Measurements from ENCODE around the gene VPS37B.
"Not testable (repeated sequence)": the region's sequence is repeated elsewhere in the genome, so short reads cannot be mapped to it uniquely, and the experiment has no call there.

The VPS37B gene

DNA sequence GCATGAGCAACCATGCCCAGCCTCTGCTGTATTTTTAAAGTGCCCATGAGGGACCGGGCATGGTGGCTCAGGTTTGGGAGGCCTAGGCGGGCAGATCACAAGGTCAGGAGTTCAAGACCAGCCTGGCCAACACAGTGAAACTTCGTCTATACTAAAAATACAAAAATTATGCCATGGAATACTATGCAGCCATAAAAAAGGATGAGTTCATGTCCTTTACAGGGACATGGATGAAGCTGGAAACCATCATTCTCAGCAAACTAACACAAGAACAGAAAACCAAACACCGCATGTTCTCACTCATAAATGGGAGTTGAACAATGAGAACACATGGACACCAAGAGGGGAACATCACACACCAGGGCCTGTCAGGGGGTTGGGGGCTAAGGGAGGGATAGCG is 9.3 kb upstream of the VPS37B start:
- DNase-seq: not testable (repeated sequence)

DNA sequence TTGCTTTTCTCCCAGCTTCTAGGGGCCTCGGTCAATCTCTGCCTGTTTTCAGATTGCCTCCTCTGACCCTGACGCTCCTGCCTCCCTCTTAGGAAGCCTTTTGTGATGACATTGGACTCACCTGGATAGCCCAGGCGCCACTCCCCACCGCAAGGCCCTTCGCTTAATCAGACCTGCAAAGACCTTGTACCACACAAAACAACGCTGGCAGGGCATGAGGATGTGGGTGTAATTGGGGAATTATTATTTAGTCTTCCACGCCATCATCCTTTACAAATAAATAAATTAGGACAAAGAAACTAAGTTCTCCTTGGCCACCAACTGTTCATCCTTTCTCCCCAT is 7.7 kb upstream of the VPS37B start:
- DNase-seq: no peak

DNA sequence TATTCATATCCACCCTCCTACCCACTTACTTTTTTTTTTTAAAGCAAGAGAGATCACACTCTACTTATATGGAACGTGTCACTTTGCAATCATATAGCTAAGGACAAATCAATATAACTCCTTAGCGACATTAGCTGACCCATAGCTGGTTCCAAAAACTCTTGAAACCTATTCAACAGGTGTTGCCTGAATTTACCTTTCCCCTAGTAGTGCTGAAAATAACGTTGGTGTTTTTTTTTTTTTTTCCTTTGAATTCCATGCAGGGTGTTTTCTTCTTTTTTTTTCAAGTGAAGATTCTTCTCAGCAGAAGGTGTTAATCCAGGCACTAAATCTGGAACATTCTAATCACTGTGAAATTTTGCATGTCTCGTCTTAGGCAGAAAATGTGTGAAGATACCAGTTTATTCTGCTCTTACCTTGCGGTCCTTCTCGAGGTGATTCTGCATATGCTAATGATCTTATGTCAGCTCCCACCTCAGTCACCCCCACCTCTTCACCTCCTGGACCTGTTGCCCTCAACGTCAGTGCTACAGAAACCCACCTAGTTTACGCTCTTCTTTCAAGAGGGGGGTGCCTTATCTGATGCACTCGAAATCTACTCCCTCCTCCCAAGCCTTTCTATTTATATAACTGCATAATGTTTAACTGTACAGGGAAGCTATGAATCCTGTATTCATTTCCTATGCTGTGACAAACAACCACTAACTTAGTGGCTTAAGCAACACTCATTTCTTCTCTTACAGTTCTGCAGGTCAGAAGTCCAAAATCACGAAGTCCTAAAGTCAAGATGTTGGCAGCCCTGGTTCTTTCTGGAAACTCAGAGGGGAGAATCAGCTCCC is 7.1 kb upstream of the VPS37B start:
- DNase-seq: no peak

DNA sequence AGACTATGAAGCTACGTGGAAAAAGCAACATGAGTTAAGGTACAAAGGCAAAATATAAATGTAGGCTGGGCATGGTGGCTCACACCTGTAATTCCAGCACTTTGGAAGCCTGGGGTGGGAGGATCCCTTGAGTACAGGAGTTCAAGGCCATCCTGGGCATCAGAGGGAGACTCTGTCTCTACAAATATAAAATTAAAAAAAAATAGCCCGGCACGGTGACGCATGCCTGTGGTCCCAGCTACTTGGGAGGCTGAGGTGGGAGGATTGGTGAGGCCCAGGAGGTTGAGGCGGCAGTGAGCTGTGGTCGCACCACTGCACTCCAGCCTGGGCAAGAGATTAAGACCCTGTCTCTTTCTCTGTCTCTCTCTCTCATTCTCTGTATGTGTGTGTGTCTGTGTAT is 4.0 kb upstream of the VPS37B start:
- DNase-seq: no peak

DNA sequence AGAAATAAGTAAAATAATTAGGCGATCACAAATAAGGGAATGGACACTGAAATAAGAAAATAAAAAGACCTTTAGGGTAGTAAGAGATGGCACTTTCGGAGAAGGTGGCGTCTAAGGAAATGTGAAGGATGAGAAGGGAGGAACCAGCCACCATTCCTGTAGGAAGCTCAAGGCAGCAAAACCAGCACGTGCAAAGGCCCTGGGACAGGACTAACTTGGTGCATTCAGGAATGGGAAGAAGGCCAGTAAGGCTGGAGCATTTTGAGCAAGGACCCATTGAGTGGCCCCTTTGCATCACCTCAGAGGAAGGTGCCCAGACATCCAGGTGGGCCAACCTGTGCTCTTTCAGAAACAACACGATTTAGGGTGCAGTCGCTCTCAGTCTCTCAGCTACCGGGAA is 738 bp upstream of the VPS37B start:
- no peak for DNase-seq

DNA sequence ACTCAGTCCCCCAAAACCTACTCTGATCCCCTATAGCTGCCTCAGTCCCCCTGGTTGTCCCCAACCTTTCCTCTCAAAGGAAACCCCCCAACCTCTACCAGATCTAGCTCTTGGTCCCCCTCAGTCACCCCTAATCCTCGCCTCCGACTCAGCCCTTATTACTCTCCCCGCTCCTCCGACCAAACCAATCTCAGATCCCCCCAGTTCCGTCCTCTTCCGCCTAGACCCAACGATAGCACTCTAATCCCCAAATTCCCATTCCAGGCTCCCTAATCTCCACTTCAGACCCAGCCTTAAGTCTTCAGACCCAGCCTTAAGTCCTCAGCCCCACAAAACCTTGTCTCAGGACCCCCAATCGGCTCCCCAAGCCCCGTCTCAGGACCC is 612 bp downstream of the VPS37B start:
- no peak for DNase-seq

DNA sequence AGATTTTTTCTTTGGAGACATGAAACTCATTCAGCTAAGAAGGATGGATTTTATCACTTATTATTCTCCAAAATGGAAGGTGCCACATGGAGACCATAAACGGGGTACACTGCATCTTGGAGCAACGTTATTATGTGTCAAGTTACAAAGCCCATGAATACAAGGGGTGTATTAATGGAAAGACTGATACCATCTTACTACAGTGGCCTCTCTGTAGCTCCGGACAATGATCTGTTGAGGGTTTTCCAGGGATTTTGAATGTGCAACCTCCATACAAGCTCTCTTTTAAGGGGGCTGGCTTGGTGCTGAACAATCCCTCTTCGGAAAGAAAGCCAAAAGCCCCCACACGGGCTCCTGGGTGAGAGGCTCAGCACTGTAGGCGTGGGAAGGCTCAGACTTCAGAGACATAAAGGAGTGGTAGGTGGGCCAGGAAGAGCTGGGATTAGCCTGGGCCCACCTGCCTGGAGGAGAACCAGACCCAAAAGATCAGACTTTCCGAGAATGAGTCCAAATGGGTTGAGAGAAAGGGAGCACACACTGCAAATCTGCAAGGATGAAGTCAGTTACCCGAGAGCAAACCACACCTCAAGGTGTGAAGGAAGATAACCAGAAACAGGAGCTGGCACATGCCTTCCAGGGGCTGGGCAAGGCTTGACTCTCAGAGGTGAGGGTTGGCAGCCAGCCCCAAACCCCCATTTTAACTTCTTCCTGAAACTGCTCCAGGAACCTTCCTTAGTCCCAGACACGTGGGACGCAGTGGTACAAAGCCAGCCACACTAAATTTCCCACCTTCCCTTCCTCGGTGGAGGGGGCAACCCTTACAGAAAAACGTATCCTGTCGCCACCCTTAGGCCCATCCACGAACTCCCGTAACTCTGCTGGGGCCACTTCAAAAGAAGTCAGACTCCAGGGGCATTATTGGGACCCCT is 1.5 kb downstream of the VPS37B start:
- no peak for DNase-seq

DNA sequence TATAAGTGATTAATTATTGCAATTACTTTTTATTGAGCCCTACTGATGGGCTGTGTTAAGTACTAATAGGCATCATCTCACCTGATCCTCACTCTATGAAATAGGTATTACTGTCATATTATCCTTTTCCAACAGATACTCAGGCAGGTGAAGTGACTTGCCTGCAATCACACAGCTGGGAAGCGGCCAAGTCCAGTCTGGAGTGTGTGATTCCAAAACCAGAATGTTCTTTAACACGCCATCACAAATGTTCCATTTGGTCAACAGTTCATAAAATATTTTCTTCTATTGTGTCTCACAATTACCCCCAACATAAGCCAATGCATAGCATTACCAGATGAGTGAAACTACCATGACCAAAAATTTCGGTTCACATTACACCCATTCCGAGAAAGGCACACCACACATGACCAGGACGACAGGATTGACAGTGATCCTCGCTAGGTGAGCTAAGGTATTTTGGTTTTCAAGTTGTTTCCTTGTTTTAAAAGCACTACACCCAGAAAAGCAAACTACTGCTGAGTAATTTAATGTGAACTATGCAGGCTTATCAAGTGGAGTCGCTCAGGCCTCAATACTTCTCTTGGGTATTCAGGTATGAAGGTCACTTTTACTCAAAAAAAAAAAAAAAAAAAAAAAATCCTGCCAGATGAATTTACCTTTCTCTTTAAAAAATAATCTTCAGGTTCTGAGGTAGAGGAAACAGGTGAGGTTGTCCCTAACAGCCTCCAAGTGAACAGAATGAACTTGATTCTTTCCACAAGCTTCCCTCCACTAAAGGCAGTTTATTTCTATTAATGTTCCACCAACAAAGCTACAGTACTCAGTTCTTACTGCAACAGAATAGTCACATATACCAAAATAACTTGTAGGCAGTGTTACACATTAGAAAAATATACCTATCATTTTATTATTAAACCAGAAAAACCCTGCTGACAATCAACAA is 2.4 kb downstream of the VPS37B start:
- peak; percentile 45 for DNase-seq

DNA sequence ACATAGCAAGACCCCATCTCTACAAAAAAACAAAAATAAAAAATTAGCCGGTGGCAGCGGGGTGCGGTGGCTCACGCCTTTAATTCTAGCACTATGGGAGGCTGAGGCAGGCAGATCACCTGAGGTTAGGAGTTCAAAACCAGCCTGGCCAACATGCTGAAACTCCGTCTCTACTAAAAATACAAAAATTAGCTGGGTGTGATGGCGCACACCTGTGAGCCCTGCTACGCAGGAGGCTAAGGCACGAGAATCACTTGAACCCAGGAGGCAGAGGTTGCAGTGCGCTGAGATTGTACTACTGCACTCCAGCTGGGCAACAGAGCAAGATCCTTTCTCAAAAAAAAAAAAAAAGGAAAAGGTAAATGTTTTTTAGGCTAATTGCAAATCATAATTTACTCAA is 3.2 kb downstream of the VPS37B start:
- DNase-seq: not testable (repeated sequence)

DNA sequence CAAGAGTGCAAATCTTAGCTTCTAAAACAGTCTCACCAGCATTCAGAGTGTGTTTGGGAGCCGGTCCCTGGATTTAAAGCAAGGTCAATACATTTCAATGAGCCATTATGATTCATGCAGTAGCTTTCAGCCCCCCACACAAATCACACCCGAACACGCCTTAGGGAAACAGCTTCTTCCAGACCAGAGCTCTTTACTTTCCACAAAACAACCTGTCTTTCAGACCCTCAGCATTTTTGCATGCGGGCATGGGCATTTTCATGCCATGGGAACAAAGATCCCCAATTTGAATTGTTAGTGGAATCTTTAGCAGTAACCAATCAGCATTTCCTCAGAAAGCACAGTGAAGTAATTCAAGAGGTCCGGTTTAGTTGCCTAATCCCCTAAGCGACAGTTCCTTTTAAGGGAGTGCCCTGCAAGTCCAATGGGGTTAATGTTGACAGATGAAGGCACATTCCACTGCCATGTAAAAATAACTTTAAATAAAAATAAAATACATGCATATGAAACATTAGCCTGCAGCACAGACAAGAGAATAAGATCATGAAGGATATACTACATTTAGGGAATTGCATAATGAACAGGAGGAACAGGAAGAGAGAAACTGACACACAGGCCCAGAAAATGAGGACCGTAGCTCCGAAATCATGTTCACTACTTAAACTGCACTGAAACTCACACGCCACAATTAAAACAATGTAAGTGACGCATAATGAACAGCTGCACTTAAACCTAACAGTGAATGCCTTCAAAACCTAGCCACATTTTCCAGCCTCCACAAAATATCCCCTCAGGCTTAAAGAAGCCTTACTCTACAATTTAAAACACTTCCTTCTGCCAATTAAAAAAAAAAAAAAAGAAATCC is 4.0 kb downstream of the VPS37B start:
- no peak for DNase-seq

DNA sequence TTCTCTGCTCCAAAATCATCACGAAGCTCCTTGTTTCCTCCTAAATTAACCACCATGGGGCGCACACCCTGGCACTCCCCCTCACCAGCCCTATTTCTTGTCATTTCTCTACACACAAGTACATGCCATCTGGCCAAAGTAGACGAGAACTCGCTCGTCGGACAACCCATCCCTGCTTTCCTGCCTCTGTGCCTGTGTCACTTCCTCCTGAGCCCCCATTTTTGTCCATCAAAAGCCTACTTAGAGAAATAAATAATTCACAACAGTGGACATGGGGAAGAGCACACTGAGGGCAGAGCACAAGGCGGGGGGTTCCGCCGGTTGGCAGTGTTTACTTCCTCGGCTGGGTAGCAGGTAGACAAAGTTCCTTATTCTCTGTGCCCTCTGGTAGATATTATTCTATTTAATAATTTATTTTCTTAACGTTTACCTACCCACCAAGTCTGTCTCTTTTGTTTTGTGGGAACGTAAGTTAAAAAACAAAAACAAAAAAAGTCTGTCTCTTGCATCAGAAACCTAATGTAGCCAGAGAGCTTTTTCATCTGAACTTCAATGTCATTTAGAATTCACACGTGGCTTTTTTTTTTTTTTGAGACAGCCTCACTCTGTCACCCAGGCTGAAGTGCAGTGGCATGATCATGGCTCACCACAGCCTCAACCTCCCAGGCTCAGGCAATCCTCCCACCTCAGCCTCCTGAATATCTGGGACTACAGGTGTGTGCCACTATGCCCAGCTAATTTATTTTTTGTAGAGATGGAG is 6.0 kb downstream of the VPS37B start:
- DNase-seq: no peak

DNA sequence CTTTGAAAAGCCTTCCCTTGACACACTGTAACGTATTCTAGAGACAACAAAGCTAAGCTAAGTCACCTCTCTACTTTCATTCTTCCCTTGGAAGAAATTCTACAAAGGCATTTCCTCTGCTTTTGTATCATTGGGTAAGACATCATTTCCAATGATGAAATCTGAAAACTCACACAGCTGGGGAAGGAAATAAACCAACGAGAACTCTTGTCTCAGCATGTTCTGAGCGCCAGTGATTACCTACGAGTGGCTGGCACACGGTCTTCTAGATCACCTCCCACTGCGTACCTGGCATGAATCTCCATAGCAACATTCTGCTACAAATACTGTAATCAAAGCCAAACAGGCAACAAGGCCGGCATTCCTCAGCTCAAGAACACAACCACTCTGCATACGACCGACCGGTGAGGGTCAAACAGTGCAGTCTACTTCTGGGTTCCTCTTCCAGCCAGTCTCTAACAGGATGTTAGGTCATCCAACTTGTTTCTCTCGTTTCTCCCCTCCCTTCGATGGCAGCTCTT is 7.6 kb downstream of the VPS37B start:
- peak; percentile 90 for DNase-seq

DNA sequence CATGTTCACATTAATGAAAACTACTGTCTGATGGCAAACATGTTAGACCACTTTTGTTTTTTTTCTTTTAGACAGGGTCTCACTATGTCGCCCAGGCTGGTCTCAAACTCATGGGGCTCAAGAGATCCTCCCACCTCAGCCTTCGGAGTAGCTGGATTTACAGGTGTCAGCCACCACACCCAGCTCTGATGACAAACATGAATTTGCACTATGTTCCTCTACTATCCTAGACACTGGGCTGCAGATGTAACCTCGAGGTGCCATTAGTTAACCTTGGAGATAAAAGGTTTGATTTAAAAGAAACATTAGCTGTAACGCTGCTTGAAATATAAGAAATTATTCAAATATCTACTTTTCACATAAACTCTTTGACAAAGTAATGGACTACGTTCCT is 8.1 kb downstream of the VPS37B start:
- DNase-seq: no peak

DNA sequence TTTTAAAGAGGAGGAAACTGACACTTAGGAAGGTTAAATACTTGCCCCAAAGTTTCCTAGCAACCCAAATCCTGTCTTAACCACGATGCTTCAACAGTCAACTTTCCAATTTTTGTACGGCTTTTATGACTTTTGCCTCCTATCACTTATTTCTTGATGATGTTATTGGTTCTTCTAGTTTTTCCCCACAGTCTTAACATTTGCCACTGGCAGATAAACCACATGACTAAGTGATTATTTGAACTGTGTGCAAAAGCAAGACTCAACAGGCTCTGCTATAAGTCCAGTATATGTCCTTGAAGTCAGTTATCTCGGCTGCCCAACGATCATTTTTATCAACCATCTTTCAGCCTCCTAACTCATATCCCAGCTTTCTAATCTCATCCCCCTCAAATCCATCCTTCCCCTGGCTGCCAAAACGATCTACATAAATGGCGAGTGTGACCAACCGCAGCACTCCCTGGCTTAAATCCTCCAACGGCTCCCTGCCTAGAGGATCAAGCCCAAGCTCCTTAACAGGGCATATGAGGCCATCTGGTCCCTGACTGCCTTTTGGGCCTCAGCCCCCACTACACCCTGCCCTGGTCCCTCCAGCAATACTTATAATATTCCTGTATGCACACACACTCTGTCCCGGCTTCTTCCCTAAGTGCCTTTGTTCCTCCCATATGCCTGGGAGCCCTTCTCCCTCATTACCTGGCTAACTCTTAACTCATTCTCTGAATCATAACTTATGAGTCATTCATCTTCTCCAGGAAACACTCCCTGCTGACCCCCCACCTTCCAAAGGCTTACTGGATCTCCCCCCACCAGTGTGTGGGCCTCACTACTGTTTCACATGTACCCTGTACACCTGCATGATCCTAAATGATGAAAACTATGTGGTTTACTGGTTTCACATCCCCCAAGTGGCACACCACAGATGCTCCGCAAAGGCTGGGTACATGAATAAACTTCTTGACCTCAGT is 8.8 kb downstream of the VPS37B start:
- no peak for DNase-seq

DNA sequence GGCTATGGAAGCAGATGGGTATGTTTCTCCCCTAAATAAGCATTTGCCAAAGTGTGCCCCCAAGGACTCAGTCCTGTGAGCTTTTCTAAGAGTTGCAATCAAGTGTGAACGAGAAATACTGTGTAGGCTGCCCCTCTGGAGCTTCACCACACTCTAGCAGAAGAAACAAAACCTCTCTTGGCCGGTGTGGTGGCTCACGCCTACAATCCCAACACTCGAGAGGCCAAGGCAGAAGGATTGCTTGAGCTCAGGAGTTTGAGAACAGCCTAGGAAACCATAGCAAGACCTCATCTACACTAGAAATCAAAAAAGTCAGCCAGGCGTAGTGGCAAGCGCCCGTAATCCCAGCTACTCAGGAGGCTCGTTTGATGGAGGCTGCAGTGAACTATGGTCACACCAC is 9.8 kb downstream of the VPS37B start:
- no peak for DNase-seq

DNA sequence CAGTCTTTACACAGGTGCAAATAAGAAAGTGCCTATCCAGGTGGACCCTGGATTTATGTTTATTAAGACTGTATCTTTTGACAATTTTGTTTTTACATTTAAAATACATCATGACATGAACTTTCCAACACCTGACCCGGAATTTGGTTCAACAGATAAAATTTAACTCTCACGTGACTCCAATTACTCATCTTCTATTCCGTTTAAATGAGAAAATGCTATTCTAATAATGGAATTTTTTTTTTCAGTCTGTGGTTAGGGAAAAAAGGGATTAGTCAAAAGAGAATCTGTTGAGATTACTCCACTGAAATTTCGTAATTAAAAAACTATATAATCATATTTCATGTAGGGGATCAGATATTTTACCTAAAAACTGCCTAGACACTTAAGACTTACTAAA is 11.1 kb downstream of the VPS37B start:
- DNase-seq: no peak

DNA sequence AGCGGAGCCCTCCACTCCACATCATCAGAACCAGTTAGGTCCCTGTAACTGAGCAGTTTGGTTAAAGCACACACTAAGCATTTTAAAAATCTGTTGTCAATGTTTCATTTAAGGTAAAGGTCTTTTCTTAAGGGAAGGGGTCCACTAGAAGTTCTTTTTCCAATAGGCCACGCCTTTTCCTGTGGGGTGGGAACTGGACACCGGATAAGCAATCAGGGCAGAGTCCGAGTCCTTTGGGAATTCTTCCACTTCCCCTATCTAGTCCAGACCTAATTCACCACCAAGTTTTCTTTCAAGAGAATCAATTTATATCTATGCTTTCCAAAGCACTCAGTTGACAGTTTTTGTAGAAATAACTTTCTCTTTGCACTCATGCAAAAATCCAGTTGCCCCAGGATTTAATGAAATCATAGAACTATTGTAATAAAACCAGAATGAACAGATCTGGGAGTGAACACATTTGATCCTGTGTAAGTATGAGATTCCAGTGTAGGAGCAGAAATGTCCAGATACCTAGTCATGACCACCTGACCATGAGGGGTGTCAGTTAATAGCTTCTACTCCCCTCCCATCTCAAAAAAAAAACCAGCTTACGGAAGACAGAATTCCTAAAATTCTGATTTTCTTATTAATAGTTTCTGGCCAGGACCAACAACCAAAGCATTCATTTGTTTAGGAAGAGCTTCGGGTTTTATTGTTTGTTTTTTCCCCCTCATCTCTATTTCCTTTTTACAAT is 11.7 kb downstream of the VPS37B start:
- no peak for DNase-seq

DNA sequence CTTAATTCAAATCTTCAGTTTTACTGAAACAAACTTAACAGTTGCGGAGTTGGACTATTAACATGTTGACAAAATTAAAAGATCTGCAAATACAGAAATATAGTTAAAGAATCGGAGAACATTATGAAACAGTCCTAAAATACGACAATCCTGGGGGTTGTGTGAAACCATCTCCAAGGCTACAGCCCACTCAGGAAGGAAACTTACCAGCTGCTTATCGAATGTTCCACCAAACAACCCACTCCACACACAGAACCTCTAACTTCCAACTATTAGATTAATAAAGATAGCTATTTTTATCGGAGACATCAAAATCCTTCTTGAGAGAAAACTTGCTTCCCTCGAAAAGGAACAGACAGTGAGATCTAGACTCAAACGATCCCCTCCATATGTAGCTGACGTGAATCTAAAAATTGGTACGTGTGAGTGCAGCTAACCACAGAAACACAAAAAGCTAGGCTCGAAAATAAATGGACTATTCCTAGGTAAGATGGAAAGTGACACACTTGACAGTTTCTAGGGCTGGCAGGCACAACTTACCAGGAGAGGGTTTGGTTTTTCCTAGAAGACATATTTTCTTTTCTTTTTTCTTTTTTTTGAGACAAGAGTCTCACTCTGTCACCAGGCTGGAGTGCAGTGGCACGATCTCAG is 12.9 kb downstream of the VPS37B start:
- no peak for DNase-seq

DNA sequence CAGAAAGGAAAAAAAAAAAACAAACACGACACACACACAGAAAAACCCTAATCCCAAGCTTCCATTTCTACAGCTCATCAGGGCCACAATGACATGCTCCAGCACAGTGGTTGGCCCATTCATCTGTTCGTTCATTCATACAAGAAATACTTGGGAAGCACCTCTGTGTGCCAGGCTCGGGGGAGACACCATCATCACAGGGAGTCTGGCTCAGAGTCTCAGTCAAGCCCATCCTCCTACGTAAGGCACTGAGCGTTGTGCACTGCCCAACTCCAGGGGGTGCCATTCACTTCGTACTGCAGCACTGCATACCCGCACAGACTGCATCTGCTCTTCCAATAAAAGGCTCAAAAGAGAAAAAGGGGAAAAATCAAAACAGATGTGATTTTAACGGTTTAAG is 15.3 kb downstream of the VPS37B start:
- no peak for DNase-seq

All from NCI-H2029 (cell line).